Gastroesophageal sphincter (tissue), 3 donors: ENCODE results near the gene CLEC19A.

Experiments
- EP300 ChIP-seq: sonication (generic); formaldehyde crosslinking; IDR thresholded peaks from one replicate; pipeline ENCODE4 v1.6.1; 2017; ENCODE audit warnings: antibody characterized with exemption, mild to moderate bottlenecking
- POLR2A ChIP-seq, 2 donors: fragments of 450-650 bp; IDR thresholded peaks; one replicate each; pipeline ENCODE4 v1.6.1; 2017; ENCODE audit warnings: antibody characterized with exemption in 2 of 2, mild to moderate bottlenecking in 2 of 2, moderate library complexity in 1 of 2
- POLR2AphosphoS5 ChIP-seq: sonication (generic); formaldehyde crosslinking; IDR thresholded peaks from one replicate; pipeline ENCODE4 v1.6.1; 2017; ENCODE audit warnings: antibody characterized with exemption
- TF ChIP-seq, protein P1 (sequence below), 4 experiments: fragments of 200-600 bp in 2 of 4; fragments of 450-650 bp in 2 of 4; sonication (generic) in 1 of 4; IDR thresholded peaks; one replicate each; pipeline ENCODE4 v1.5.1; 2017 to 2019; ENCODE audit warnings: antibody characterized with exemption in 4 of 4, mild to moderate bottlenecking in 2 of 4, moderate library complexity in 2 of 4

DNA sequence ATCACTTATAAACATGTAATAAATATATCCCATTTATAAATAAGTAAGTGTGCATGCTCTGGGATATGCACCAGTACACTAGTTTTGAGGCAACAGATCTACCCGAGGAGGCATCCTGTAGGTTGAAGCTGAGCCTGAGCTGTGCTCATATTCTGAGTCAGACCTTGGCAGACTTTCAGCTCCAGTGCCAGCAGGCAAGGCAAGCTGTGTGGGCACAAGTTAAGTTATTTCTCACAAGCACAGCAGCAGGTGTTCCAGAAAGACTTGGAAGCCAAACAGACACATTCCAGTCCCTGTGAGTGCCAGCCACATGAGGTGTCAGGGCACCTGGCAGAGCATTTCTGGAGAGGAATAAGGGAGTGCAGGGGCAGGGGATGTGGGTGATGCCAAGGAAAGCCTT, 1.3 kb upstream of the CLEC19A start:
- TF ChIP-seq, protein P1, sequence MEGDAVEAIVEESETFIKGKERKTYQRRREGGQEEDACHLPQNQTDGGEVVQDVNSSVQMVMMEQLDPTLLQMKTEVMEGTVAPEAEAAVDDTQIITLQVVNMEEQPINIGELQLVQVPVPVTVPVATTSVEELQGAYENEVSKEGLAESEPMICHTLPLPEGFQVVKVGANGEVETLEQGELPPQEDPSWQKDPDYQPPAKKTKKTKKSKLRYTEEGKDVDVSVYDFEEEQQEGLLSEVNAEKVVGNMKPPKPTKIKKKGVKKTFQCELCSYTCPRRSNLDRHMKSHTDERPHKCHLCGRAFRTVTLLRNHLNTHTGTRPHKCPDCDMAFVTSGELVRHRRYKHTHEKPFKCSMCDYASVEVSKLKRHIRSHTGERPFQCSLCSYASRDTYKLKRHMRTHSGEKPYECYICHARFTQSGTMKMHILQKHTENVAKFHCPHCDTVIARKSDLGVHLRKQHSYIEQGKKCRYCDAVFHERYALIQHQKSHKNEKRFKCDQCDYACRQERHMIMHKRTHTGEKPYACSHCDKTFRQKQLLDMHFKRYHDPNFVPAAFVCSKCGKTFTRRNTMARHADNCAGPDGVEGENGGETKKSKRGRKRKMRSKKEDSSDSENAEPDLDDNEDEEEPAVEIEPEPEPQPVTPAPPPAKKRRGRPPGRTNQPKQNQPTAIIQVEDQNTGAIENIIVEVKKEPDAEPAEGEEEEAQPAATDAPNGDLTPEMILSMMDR (IDR thresholded peaks at IDR 0.05), result no peak
- no peak for TF ChIP-seq POLR2A (IDR thresholded peaks at IDR 0.05)
- TF ChIP-seq EP300, result no peak
- peak; percentile 83 for TF ChIP-seq POLR2AphosphoS5
